ENCODE results near the gene LONP2. TPM values are rescaled to one million over a fixed set of nuclear protein-coding genes. Genes with fewer than 3 reads are reported as not detected.

Gene LONP2
- total and polyA plus RNA-seq, 12 donors = 45.3 to 89.1 (median 75.2) TPM

DNA sequence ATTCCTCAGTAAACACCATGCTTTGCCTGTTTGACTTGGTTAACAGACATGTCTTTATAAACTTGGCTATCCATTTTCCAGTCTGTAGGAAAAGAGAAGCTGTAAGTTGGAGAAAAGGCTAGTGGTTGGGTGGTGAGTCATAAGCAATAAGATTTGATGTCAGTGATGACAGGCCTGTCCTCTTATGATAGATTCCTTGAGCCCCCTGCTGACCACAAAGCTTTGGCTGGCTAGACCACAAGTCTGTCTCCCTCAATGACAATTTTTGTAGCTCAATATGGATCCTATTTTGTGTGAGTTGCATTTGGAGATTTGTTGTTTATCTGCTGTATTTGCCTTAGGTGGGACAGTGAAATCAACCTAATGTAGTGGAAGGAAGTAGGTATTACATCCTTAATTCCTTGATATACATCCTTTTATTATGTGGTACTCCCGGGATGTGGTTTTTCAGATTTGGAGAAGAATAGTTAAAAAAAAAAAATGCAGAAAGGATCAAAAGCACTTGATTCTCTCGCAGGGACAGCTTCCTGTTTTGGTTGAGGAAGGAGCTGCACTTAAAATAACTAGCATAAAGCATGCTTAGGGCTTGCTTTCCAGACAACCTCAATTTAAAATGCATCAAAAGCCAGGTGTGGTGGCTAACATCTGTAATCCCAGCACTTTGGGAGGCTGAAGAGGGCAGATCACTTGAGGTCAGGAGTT lies 73.7 kb downstream of the LONP2 start:
- DNase-seq = no peak
- Histone ChIP-seq H3K9me3 (replicated peaks in 1 of 3) (no peaks in the 10 kb centered on the region), H3K4me3 (no peak overlapping the region), H3K4me1 (replicated peaks in 1 of 2) (peaks cover 0 to 11% of the 10 kb centered on the region in 2 donors), H3K27ac (peak overlapping the region in 1 of 5 donors; percentile 54), H3K27me3 (no peaks in the 10 kb centered on the region), H3K36me3 (replicated peaks in 1 of 2) (peaks cover 0 to 3% of the 10 kb centered on the region in 2 donors)
- intact Hi-C loops (cut with DNase I) = no loop called here
- TF ChIP-seq, protein P1, sequence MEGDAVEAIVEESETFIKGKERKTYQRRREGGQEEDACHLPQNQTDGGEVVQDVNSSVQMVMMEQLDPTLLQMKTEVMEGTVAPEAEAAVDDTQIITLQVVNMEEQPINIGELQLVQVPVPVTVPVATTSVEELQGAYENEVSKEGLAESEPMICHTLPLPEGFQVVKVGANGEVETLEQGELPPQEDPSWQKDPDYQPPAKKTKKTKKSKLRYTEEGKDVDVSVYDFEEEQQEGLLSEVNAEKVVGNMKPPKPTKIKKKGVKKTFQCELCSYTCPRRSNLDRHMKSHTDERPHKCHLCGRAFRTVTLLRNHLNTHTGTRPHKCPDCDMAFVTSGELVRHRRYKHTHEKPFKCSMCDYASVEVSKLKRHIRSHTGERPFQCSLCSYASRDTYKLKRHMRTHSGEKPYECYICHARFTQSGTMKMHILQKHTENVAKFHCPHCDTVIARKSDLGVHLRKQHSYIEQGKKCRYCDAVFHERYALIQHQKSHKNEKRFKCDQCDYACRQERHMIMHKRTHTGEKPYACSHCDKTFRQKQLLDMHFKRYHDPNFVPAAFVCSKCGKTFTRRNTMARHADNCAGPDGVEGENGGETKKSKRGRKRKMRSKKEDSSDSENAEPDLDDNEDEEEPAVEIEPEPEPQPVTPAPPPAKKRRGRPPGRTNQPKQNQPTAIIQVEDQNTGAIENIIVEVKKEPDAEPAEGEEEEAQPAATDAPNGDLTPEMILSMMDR (IDR thresholded peaks at IDR 0.05) = no peak
- no peak for TF ChIP-seq POLR2A (IDR thresholded peaks at IDR 0.05)
- 49 to 67% (median 56%) methylated on average over 2 of the region's 2 CpGs for WGBS, 4 donors

DNA sequence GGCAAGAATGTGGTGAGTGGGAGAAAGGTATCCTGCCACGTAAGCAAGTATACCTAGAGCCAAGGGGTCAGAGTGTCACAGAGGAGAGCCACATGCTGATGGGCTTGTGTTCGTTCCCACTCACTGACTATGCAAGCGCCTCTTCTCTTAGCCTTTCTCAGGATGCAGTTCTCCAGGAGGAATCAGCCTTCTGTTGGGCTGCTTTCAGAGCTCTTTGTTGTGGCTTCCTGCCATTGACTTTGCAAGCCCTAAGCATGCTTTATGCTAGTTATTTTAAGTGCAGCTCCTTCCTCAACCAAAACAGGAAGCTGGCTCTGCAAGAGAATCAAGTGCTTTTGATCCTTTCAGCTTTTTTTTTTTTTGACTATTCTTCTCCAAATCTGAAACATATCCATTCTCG lies 74.5 kb downstream of the LONP2 start:
- Histone ChIP-seq H3K36me3 (replicated peaks in 1 of 2) (peaks cover 0 to 3% of the 10 kb centered on the region in 2 donors), H3K27me3 (no peaks in the 10 kb centered on the region), H3K9me3 (replicated peaks in 1 of 3) (no peaks in the 10 kb centered on the region), H3K4me3 (no peak overlapping the region), H3K27ac (peak overlapping the region in 2 of 5 donors; percentile 36 to 54), H3K4me1 (replicated peaks in 1 of 2) (peaks cover 0 to 11% of the 10 kb centered on the region in 2 donors)
- DNase-seq = peak in 5 of 7 donors; percentile 25 to 60 (median 30)
- intact Hi-C loops (cut with DNase I) = no loop called here
- 46 to 61% (median 52%) methylated on average over 4 of the region's 4 CpGs for WGBS, 4 donors
- TF ChIP-seq, protein P1 (IDR thresholded peaks at IDR 0.05) = no peak
- TF ChIP-seq POLR2A (IDR thresholded peaks at IDR 0.05) = no peak

DNA sequence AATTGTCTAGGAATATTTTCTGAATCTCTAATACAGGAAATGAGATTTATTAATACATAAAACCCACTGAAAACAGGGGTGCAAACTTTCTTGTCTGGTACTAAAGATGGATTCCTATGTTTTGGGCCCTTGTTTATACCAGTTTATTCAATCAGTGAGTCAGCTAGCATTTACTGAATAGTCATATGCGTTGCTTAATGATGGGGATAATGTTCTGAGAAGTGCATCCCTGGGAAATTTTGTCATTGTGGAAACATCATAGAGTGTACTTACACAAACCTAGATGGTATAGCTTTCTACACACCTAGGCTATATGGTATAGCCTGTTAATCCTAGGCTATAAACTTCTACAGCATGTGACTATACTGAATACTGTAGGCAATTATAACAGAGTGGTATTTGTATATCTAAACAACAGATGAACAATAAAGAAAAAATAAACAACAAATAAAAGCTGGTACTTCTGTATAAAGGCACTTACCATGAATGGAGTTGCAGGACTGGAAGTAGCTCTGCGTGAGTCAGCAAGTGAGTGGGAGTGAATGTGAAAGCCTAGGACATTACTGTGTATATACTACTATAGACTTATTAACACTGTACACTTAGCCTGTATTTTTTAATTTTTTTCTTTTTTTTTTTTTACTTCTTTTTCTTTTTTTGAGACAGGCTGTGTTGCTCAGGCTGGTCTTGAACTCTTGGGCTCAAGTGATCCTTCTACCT lies 77.4 kb downstream of the LONP2 start:
- Histone ChIP-seq H3K4me1 (replicated peaks in 1 of 2) (peaks cover 0 to 11% of the 10 kb centered on the region in 2 donors), H3K9me3 (replicated peaks in 1 of 3) (no peaks in the 10 kb centered on the region), H3K36me3 (replicated peaks in 1 of 2) (peaks cover 0 to 3% of the 10 kb centered on the region in 2 donors), H3K27ac (no peak overlapping the region), H3K4me3 (no peak overlapping the region), H3K27me3 (no peaks in the 10 kb centered on the region)
- intact Hi-C loops (cut with DNase I) = no loop called here
- TF ChIP-seq, protein P1 (IDR thresholded peaks at IDR 0.05) = no peak
- no peak for TF ChIP-seq POLR2A (IDR thresholded peaks at IDR 0.05)
- no peak for DNase-seq
- WGBS, 4 donors = 85 to 98% (median 91%) methylated on average over 2 of the region's 2 CpGs
